RPMI8226 (cell line): ENCODE data around the gene FAM47B.

Source experiments
- DNase-seq: peaks from one replicate; pipeline ENCODE4 v3.0.0-alpha.2; 2015

Gene FAM47B

DNA sequence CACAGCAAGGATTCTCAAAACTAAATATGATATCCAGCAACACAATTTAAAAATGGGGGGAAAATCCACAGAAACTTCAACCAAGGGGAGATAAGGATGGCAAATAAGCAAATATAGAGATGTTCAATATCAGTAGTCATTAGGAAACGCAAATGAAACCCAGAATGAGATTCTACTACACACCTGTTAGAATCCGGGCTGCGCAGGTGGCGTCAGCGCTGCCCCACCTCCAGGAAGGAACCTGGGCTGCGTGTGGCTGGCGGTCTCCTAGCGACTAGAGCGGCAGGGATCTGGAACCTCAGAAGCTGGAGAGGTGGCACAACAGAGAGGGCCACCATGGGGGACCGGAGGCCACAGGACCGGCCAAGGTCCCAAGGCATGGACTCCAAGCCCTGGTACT lies at the start of gene FAM47B:
FAM47B (plus strand) TSS at position 301 of the 400 bp plus-strand sequence; CDS start at position 337, 36 bp downstream.
- DNase-seq: no peak

DNA sequence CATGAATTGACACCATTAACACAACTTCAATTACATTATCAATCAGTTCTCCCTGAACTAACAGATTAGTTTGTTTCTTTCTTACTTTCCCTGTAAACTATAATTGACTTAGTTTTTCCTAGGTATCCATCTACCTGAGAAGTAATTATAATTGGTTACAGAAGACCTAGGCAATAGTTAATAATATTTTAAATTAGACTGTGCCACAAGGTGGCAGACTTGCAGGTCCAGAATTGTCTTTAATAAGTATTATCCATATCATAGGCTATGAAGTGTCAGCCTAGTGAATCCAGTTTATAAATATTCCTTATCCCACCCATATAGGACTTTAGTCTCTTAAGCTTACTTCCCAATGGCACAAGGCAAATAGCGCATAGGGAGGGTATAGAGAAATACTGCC lies 48.9 kb upstream of the FAM47B start:
- DNase-seq: no peak

DNA sequence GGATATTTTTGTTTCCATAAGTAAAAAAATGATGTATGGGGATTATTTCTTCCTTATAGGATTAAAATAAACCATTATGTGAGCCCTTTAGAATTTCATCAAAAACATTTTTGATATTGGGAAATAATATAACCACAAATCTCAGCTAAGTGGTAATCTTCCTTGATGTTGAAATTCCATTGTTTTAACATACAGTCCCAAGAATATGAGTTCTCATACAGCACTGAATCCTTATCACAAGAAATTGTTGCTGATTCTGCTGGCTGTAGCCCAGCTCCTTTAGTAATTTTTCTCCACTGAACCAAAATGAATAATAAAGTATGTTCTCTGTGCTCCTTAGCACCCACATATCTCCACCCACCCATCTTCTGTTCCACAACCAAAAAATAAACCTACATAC lies 41.9 kb upstream of the FAM47B start:
- no peak for DNase-seq

DNA sequence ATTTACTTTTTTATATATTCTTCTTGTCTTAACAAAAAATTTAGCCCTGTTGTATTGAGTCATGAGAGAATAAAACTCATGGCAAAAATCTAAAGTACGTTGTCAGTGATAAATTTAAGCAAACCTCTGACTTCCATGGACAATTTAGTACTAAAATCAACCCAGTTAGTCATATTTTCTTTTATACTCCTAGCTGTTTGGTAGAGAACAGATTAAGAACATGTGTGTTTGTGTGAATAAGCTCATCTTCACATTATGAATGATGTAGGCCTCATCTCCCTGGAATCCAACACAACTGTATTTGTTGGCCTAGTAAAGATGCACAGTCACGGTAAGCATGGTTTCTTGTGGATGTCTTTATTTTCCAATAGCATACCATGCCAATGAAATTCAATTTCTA lies 40.8 kb upstream of the FAM47B start:
- DNase-seq: no peak

DNA sequence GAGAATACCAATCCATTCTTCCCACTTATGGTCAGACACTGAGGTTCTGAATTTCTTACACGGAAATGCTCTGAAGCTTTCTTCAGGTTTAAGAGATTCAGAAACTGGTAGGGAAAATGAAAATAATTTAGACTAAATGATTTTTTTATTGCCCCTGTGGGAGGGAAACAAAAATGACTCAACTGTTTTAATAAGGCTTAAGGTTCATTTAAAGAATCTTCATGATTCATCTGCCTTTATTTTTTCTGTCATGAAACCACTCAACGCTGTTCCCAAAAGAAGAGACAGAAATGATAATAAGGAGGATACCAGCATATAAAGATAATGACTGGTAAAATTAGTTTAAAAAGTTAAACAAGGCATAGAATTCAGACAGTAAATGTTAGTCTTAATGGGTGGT lies 39.3 kb upstream of the FAM47B start:
- DNase-seq: no peak

DNA sequence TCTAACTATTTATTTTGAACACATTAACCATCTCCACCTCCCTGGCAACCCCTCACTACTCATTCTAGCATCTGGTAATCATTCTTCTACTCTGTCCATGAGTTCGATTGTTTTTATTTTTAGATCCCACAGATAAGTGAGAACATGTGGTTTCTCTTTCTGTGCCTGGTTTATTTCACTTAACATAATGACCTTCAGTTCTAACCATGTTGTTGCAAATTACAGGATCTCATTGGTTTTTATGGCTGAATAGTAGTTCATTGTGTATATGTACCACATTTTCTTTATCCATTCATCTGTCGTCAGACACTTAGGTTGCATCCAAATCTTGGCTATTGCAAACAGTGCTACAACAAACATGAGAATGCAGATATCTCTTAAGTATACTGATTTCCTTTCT lies 33.4 kb upstream of the FAM47B start:
- no peak for DNase-seq

DNA sequence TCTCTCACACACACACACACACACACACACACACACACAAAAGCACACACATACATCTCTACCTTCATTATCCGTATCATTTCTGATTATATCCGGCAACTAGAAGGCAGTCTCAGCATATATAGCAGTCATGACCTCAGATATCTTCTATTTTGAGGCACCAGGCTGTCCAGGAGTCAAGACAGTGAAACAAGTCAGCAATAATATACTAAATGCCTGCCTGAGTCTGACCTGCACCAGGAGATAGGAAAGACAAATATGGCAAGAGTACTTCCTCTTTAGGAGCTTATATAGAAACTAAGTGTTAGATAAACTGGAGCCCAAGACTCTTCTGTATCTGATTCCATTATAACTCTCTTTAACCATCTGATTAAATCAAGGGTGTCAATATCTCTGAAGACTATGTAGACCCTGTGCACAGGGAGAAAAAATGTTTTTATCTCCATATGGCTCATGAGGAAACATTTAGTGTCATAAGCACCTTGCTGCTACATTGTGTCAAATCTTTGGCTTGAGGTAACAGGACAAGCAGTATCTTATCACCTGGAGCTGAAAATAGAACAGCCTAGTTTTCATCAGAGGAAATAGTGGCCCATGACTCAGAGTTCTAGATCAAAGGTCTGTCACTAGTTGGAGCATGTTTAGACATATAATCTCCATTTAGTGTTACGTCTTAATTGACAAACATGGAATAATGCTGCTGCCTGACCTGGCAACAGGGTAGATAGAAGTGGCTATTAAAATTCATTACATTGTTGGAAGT lies 27.0 kb upstream of the FAM47B start:
- DNase-seq: peak; percentile 5

DNA sequence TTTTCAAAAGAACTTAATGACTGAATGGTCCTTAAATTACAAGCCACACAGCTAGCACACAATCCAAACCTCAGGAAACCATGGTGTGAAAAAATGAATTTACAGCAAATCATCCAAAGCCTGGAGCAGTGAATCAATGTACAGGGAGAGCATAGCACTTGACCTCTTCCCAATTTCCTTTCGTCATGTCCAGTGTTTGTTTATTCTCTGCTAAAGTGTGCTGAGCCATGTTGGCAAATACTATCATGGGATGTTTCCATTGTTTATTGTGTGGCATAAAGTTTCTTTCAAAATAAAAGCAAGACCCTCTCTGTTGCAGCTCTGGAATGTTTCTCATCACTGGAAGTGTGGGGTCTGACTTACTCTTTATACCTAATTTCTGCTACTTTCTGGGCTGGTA lies 25.4 kb upstream of the FAM47B start:
- no peak for DNase-seq

DNA sequence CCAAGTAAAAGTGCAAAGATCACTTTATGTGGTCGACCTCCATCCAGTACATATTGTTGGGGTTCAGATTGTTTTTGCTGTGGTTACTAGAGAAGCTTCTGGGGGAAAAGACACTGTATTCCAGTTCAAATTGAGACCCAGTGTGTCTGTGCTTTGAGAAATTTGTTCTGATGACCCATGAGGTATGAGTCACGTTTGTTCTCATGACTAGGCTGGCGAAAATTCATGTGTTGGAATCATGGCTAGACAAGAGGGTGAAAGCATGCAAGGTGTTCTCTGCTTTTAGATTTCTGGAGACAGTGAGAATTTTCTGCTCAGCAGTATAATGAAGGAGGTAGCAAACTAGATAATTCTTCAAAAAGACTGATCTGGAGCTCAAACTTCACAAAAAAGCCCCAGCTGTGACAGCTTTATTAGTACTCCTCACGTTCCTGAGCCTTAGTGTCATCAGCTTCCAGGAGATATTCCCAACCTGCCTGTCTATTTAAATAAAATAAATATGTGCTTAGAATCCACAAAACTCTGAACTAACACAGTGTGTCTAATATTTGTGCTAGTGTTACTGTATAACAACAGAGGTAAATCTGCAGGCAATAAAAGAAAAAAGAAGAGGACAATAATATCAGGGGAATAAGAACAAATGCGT lies 24.4 kb upstream of the FAM47B start:
- no peak for DNase-seq

DNA sequence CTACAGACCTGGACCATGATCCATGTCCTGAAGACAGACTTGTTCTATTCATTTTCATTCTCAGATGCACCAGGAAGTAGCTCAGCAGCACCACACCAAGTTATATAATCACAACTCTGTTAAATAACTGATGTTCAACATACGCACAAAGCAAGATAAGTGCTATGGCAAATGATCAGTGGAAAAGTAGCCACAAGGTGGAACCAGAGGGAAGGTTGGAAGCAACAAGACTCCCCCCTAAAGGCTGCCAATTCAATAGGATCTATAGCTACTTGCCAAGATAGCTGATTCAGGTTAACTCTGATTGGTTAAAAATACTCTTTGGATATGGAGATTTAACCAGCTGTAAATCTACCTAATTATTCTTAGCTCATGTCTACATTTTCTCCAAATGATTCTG lies 23.7 kb upstream of the FAM47B start:
- DNase-seq: peak; percentile 29

DNA sequence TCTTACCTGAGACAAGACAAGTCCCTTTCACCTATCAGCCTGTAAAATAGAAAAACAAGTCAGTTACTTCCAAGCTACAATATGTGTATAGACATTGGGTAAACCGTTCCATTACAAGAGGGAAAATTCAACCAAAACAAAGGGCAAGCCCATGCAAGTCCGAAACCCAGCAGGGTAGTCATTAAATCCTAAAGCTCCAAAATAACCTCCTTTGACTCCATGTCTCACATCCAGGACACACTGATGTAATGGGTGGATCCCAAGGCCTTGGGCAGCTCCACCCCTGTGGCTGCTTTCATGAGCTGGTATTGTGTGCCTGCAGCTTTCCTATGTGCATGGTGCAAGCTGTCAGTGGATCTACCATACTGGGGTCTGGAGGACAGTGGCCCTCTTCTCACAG lies 14.7 kb upstream of the FAM47B start:
- no peak for DNase-seq

DNA sequence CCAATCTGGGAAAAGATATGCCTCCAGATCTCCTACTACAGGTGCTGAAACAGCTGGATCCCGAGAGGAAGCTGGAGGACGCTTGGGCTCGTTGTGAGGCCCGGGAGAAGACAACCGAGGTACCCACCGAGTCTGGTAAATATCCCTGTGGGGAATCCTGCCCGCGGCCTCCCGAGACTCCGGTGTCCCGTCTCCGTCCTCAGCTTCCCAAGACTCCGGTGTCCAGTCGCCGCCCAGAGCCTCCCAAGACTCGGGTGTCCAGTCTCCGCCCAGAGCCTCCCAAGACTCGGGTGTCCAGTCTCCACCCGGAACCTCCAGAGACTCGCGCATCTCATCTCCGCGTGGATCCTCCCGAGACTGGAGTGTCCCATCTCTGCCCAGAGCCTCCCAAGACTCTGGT lies 639 bp downstream of the FAM47B start:
- no peak for DNase-seq

DNA sequence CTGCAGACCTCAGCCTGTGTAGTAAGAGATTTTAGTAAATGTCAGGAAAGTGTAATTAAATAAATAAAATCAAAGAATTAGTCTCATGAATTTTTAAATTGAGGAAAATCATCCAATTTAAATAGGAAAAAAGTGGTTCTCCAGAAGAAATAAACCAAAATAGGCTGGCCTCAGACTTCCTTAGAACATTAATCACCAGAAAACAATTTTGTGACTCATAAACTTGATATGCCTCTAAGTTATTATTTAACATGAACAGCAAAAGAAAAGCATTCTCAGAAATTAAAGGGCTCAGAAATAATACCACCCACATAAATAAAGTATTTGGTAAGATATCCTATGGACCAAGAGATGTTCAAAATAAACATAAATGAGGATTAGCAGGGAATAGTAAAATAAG lies 14.3 kb downstream of the FAM47B start:
- no peak for DNase-seq

DNA sequence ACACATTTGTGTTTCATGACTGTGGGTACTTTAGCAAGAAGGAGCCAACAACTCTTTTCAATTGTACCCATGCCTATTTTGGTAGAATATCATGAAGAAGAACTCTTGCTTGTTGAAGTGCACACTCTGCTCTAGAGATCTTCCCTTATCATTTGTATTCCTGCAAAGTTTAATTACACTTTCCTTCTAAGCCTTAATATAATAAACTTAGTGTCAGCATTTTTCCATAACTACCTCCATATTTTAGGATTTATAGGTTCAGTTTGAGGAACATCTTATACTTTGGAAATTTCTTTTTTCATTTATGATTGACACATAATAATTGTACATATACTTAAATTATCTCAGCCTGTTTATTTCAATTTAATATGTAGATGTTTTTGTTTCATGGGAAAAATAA lies 19.1 kb downstream of the FAM47B start:
- no peak for DNase-seq

DNA sequence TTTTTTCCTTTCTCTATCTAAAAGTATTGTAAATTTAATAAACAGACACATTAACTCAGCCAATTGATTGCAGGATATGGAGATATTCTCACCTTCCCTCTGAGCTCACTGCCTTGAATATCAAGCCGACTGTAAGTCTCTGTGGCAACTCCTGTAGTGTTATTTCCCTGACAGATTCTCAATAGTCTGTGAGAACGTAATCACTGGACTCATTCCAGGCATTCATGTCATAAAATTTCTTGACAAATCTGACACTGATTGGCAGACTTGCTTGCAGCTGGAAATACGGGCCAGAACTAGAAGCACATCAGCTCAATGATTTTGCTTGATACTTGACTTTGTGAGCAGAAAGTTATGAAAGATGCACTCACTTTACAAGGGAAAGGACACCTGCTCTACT lies 29.6 kb downstream of the FAM47B start:
- no peak for DNase-seq

DNA sequence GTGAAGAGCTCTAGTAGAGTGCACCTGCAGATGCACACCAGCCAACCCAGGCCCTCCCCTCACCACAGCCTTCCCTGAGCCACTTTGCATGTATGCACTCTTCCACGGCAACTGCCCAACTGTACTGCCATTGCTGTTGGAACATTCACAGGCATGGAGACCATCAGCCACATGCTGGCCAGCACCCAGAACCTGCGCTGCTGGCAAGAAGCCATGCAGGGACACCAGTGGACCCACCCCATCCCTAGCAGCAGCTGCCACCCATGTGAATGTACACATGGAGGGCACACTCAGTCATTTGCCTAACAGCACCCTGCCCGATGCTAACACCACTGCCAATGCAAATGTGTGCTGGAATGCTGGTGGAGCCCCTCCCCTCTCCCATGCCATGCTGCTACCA lies 35.6 kb downstream of the FAM47B start:
- DNase-seq: no peak

DNA sequence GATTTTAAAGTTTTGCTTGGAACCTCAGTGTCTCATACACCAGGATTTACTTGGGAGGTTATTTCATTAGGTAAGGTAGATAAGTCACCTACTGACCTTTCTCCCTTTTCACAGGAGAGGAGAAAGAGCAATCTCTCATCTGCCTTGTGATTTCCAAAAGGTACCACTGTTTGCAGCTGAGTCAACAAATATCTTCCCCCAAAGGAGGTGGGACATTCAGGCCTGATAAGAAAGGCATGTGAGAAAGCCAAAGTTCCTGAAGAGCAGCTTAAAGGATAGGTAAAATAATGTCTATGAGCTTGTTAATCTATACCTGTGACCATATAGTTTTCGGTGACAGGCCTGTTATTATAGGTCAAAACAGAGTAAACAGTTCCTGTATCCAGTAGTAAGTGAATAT lies 45.0 kb downstream of the FAM47B start:
- DNase-seq: no peak
